Left lung (tissue), 10 donors: ENCODE data around the gene ABCC1. TPM values are rescaled to one million over a fixed set of nuclear protein-coding genes. Genes with fewer than 3 reads are reported as not detected.
"Not testable (repeated sequence)": the region's sequence is repeated elsewhere in the genome, so short reads cannot be mapped to it uniquely, and the experiment has no call there.

Experiments
- ATAC-seq: fragments of 200-7000 bp; cut with Tn5 transposase; one replicate; pipeline ENCODE4 v1.9.1; 2020; ENCODE audit warnings: moderate library complexity
- DNase-seq, 4 donors: peaks; one replicate each; pipeline ENCODE4 v3.0.0-alpha.2; 2013 to 2020
- H3K27ac ChIP-seq, 2 donors: fragments of 200-600 bp; sonication (generic) in 1 of 2; one replicate each; pipeline versions ENCODE4 v1.5.0 to v1.8.0; 2020 to 2021
- H3K27me3 ChIP-seq, 2 donors: fragments of 200-600 bp; sonication (generic) in 1 of 2; one replicate each; pipeline versions ENCODE4 v1.5.0 to v1.8.0; 2020 to 2021
- H3K36me3 ChIP-seq, 2 donors: fragments of 200-600 bp; sonication (generic) in 1 of 2; one replicate each; pipeline versions ENCODE4 v1.5.0 to v1.8.0; 2020 to 2021
- H3K4me1 ChIP-seq, 2 donors: fragments of 200-600 bp; one replicate each; pipeline ENCODE4 v1.8.0; 2021
- H3K4me3 ChIP-seq, 2 donors: fragments of 200-600 bp; sonication (generic) in 1 of 2; one replicate each; pipeline versions ENCODE4 v1.5.0 to v1.8.0; 2020 to 2021; ENCODE audit warnings: mild to moderate bottlenecking in 1 of 2
- H3K9me3 ChIP-seq, 2 donors: fragments of 200-600 bp; sonication (generic) in 1 of 2; one replicate each; pipeline versions ENCODE4 v1.5.0 to v1.8.0; 2020 to 2021
- CTCF ChIP-seq, 2 donors: fragments of 200-600 bp; sonication (generic) in 1 of 2; IDR thresholded peaks; one replicate each; pipeline versions ENCODE4 v1.5.0 to v1.8.0; 2021; ENCODE audit warnings: antibody characterized with exemption in 2 of 2
- intact Hi-C, 2 donors: fragments of 100-400 bp; cut with DNase I; formaldehyde crosslinking; loops; one replicate each; pipeline versions ENCODE4 v1.11.2 to v1.14.2; 2022
- polyA plus RNA-seq, 6 donors: library from polyadenylated mRNA; unstranded; fragments of 120-200 nt; gene quantifications; one replicate each; pipeline ENCODE4 v1.2.1, GENCODE V29; 2013; ENCODE audit not compliant: insufficient read length in 6 of 6
- total RNA-seq, 2 donors: library from RNA; stranded (reverse); fragmentation: NEBNext Ultra II Directional; extraction: Animal tissue kit (Norgen Biotek cat#: 25700); gene quantifications; one replicate each; pipeline ENCODE4 v1.2.1, GENCODE V29; 2021
- donor health status: DM: no; HTN: yes; CAD: no.
- donor health status: DM: no; HTN: no; CAD: no.

Gene ABCC1
- total and polyA plus RNA-seq, 8 donors: 29.3 to 44.6 (median 31.7) TPM

DNA sequence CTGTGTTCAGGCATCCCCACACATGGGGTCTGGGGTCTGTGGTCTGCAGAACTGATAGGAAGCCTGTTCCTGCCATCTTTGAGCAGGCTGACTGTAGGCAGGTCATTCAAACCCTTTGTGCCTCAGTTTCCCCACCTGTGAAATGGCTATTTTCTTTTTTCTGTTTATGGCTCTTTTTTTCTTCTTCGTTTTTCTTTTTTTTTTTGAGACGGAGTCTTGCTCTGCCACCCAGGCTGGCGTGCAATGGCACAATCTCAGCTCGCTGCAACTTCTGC, 201.4 kb downstream of the ABCC1 start:
- intact Hi-C loops: no loop called here
- ATAC-seq: no peak
- H3K4me3 ChIP-seq: no peak overlapping the region
- no peaks in the 10 kb centered on the region for H3K27me3 ChIP-seq
- peaks cover 0 to 1% of the 10 kb centered on the region in 2 donors for H3K36me3 ChIP-seq
- no peak overlapping the region for H3K27ac ChIP-seq
- H3K4me1 ChIP-seq: no peaks in the 10 kb centered on the region
- H3K9me3 ChIP-seq: no peaks in the 10 kb centered on the region
- TF ChIP-seq CTCF (IDR thresholded peaks at IDR 0.05): no peak
- no peak for DNase-seq

DNA sequence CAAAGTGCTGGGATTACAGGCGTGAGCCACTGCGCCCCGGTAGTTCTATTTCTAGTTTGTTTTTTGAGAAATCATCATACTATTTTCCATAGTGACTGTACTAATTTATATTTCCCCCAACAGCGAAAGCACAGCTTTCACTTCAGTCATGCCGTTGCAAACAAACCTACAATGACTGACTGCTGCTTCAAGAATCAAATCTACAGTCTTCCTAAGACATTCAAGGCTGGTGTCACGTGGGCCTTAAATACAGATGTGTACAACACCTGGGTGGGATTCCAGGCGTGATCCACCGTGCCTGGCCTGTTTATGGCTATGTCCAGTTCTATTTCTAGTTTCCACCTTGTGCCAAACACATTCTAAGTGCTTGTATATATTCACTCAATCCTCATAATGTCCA, 201.9 kb downstream of the ABCC1 start:
- Histone ChIP-seq H3K27me3 (no peaks in the 10 kb centered on the region), H3K27ac (no peak overlapping the region), H3K4me1 (no peaks in the 10 kb centered on the region), H3K36me3 (no peaks in the 10 kb centered on the region), H3K9me3 (no peaks in the 10 kb centered on the region), H3K4me3 (no peak overlapping the region)
- intact Hi-C loops: no loop called here
- ATAC-seq: no peak
- DNase-seq: no peak
- no peak for TF ChIP-seq CTCF (IDR thresholded peaks at IDR 0.05)

DNA sequence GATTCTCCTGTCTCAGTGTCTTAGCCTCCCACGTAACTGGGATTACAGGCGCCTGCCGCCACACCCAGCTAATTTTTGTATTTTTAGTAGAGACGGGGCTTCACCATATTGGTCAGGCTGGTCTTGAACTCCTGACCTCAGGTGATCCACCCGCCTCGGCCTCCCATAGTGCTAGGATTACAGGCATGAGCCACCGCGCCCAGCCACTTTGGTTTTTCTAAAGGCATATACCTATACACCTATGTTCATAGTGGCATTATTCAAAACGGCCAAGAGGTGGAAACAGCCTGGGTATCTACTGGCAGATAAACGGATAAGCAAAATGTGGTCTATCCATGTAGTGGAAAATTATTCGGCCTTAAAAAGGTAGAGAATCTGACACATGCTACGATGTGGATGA, 203.6 kb downstream of the ABCC1 start:
- H3K4me1 ChIP-seq, H3K27me3 ChIP-seq, H3K36me3 ChIP-seq, H3K4me3 ChIP-seq, intact Hi-C loops, H3K9me3 ChIP-seq, DNase-seq, ATAC-seq, H3K27ac ChIP-seq: not testable (repeated sequence)

- Histone ChIP-seq H3K27me3 (no peaks in the 10 kb centered on the region), H3K4me3 (no peak overlapping the region), H3K9me3 (peaks cover 0 to 15% of the 10 kb centered on the region in 2 donors), H3K27ac (no peak overlapping the region), H3K36me3 (peaks cover 0 to 1% of the 10 kb centered on the region in 2 donors), H3K4me1 (no peaks in the 10 kb centered on the region)
- ATAC-seq (no peak), DNase-seq (no peak)
- TF ChIP-seq CTCF (IDR thresholded peaks at IDR 0.05): no peak
- intact Hi-C loops: no loop called here
Measured at GRCh38 chr16:16154281-16154951, 205.0 kb downstream of the ABCC1 start.

DNA sequence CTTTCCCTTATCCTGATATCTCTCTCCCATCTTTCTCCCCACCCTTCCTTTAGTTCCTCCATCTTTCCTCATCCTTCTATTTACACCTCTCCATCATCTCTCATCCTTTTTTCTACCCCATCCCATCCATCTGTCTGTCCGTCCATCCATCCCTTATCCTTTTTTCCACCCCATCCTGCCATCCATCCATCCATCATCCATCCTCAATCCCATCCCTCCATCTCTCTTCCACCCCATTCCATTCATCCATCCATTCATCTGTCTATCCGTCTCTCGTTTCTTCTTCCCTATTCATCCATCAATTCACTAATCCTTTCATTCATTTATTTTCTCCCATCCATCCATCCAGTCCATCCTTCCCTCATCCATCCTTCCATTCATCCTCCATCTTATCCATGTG, 205.8 kb downstream of the ABCC1 start:
- Histone ChIP-seq H3K36me3 (peaks cover 0 to 10% of the 10 kb centered on the region in 2 donors), H3K4me3 (no peak overlapping the region), H3K9me3 (peaks cover 0 to 22% of the 10 kb centered on the region in 2 donors), H3K27me3 (no peaks in the 10 kb centered on the region), H3K27ac (no peak overlapping the region), H3K4me1 (no peaks in the 10 kb centered on the region)
- intact Hi-C loops: no loop called here
- ATAC-seq (no peak), DNase-seq (no peak)
- no peak for TF ChIP-seq CTCF (IDR thresholded peaks at IDR 0.05)

GRCh38 chr16:16157166-16157565, 207.8 kb downstream of the ABCC1 start:
- peaks cover 0 to 22% of the 10 kb centered on the region in 2 donors for H3K36me3 ChIP-seq
- TF ChIP-seq CTCF (IDR thresholded peaks at IDR 0.05): no peak
- H3K27ac ChIP-seq: no peak overlapping the region
- no peaks in the 10 kb centered on the region for H3K27me3 ChIP-seq
- ATAC-seq (no peak), DNase-seq (no peak)
- intact Hi-C loops: no loop called here
- no peak overlapping the region for H3K4me3 ChIP-seq
- peaks cover 0 to 22% of the 10 kb centered on the region in 2 donors for H3K9me3 ChIP-seq
- no peaks in the 10 kb centered on the region for H3K4me1 ChIP-seq
